ENCODE measurements around the gene INPP4A.

DNA sequence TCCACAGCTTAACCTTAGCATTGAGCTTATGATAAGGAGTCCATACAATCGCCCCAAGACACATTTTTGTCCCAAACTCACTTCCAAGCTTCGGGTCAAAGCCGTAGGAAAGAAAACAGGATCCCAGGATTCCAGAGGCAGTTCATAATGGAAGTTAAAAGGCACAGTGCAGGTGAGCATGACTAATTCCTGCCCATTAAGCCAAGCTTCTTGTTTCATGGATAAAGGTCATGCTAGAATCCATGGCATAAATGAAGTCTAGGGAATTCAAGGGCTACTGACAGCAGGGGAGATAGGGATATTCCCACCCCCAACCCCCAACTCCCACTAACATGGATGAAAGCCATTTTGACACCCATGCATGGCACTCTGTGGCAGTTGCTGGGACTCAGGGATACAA lies 10.2 kb upstream of the INPP4A start:
- TF ChIP-seq, protein P1, sequence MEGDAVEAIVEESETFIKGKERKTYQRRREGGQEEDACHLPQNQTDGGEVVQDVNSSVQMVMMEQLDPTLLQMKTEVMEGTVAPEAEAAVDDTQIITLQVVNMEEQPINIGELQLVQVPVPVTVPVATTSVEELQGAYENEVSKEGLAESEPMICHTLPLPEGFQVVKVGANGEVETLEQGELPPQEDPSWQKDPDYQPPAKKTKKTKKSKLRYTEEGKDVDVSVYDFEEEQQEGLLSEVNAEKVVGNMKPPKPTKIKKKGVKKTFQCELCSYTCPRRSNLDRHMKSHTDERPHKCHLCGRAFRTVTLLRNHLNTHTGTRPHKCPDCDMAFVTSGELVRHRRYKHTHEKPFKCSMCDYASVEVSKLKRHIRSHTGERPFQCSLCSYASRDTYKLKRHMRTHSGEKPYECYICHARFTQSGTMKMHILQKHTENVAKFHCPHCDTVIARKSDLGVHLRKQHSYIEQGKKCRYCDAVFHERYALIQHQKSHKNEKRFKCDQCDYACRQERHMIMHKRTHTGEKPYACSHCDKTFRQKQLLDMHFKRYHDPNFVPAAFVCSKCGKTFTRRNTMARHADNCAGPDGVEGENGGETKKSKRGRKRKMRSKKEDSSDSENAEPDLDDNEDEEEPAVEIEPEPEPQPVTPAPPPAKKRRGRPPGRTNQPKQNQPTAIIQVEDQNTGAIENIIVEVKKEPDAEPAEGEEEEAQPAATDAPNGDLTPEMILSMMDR (tag by site-specific recombination; IDR thresholded peaks at IDR 0.05) = no peak
- TF ChIP-seq ZBTB8A (tag by site-specific recombination; IDR thresholded peaks at IDR 0.05) (no peak), TRIM28 (IDR thresholded peaks at IDR 0.05; ENCODE audit: borderline replicate concordance, low read length) (no peak; the same call in 1 of the 2 replicates), ZNF426 (tag by site-specific recombination; IDR thresholded peaks at IDR 0.05) (no peak), ZNF140 (tag by site-specific recombination; IDR thresholded peaks at IDR 0.05) (no peak)

All from HEK293 (cell line).